DMS153 treated with DMSO at 0.1 percent for 48 hours (cell line): ENCODE results near the gene LPP.

Source experiments
- DNase-seq: peaks from one replicate; lab custom pipeline; 2025; ENCODE audit not compliant: unreplicated experiment; lab: John Stamatoyannopoulos, UW

Gene LPP

GRCh38 chr3:188135271-188135670 is 18.7 kb upstream of the LPP start:
- no peak for DNase-seq

DNA sequence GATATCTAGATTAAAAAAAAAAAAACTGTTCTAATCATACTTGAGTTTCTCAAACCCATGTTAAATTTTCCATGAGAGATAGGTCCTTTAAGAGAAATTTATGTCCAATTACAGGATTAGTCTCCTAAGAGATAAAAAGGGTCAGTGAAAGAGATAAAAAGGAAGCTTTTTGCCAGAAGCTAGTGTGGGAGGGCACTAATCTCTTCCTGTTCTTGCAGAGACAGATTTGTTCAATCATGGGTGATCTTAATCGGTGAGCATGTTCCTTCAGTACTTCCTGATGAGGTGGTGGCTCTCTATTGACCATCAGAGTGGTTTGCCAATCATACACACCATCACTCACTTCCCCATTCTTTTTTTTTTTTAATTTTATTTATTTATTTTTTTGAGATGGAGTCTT is 16.9 kb upstream of the LPP start:
- DNase-seq = no peak

- DNase-seq = no peak
Measured at GRCh38 chr3:188139466-188139865, 14.5 kb upstream of the LPP start.

- DNase-seq = no peak
Measured at GRCh38 chr3:188146219-188146618, 7.7 kb upstream of the LPP start.

DNA sequence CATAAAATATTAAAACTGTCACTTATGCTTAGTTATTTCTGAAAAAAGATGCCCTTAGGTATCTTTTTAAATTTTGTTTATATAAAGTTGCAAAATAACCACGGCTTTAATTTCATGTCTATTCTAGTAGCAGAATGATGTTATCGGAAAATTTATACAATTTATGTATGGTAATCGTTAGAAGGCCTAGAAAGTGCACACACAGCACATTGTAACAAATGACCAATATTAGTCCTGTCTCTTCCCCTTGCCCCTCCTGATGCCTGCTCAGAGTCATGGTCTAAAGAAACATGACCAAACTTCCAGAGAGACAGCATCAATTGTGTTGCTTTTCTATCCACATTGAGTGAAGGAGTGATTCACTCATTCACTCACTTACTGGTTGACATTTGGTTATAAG is 6.2 kb upstream of the LPP start:
- no peak for DNase-seq

- DNase-seq = no peak
Measured at GRCh38 chr3:188148318-188148717, 5.6 kb upstream of the LPP start.

GRCh38 chr3:188149587-188149986 is 4.4 kb upstream of the LPP start:
- no peak for DNase-seq

DNA sequence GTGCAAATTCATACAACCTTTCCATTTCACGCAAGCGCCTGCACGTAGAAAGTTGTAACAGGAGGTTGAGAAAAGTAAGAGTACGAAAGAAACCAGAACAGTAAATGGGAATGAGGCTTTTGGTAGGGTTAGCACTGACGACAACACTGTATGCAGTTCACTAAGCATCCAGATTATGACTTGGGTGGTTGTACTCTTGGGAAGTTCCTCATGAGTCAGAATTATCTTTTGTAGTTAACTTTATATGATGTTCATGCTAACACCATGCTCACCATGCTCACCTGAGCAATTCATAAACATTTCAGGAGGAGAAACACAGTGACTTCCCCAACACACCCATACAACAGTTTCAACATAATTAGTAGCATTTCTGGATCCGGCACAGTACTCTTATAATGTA is 3.0 kb upstream of the LPP start:
- no peak for DNase-seq

- DNase-seq = no peak
Measured at GRCh38 chr3:188151438-188151837, 2.5 kb upstream of the LPP start.

DNA sequence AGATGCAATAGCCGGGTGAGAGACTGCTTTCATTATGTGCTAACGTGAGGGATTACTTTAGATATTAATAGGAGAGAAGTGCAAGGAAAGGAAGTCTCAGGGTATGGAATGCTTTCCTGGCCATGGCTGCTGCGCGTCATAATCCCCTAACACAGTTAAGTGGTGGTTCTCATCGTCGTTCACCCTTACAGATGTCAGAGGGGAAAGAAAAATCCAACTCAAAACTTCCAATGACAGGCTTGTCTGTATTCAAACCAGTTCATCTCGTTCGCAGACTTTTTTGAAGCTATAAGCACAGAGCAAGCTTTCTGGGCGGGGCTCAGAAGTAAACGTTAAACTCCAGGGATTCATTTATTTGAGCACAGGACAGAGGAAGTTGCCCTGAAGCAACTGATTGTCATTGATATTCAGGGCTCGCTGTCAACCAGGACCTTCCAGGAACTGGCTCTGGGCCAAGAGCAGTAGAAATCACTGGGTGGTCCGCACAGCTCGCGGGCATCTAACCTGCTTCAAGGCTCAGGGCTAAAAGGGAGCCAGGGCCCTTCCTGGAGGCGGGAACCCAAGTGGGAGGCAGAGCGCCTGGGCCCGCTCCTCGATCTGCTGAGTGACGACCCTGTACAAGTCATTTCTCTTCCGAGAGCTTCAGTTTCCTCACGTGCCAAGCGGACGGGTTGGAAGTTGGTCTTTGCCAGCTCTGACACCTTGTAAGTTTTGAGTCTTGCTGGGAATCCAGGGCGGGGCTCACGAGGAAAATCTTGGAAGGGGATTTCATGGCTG is 1.1 kb upstream of the LPP start:
- DNase-seq = no peak

DNA sequence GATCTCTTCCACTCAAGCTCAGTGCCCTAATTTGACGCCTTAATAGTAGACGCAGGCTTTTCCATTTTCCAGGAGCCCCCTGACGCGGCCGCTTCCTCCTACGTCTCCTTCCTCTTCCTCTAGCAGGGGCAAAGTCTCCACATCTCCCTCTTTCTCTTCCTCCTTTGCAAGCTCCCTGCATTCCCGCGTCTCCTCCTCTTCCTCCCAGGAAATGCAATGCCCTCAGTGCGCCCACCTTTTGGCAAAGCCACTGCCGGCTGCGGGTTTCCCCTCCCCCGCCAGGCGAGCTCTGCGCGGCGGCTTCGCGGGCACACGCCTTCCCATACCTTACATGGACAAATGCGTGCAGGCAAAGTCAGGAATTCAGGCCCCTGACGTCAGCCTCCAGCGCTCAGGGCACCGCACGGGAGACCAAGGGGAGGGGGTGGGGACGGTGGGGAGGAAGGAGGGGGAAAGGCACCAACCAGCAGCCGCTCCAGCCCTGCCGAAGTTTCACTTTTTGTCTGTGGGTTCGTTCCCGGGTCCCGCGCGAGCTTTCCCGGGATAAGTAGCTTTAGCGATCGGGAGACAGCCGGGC is 432 bp upstream of the LPP start:
- DNase-seq = no peak

DNA sequence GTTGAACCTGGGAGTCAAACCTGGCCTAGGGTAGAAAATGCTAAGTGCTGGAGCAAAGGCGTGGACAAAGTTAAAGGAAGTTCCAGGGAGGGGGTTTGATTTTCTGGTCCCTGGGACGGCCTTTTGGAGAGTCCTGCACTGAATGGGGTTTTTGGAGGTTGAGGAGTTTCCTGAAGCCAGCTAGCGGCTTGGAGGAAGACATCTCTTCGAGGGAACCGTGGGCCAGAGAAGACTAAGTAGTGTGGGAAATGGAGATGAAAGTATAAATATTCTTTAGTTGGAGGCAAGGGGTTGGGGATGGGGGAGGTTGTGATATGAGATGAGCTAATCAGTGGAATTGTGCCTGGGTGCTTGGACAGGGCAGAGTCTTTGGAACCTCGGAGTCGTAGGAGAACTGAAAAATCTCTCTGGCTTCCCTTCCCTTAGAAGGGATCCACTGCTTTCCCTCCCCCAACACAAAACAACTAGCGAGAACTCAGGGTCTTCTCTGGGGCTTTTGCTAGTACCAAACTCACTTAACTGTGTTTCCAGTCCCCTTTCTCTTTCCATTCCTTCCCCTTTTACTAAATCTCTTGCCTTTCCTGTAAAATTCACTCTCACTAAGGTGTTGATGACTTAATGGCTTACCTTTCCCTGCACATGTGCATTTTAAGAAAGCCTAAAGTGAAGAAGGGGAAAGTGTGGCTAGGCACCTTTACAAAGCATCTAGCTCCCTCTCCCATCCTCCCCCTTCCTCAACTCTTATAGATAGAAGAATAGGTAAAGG is 1.0 kb downstream of the LPP start:
- DNase-seq = no peak

DNA sequence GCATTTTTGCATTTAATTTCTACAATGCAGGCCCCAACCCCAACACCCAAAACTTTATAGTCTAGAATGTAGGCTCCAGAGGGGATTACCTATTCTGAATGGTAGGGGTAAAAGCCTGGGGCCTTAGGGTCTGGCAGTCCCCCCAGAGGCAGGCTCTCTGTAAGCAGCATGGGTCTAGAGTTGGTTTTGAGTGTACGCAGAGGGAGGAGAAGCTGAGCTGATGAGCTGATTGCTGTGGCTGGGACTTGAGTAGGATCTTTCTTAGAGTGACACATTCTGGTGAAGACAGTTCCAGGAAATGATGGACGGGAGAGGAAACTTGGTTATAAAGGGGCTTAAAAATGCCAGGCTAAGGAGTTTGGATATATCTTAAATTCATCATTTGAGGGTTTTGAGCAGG is 2.1 kb downstream of the LPP start:
- no peak for DNase-seq

GRCh38 chr3:188157407-188157806 is 3.5 kb downstream of the LPP start:
- no peak for DNase-seq

- no peak for DNase-seq
Measured at GRCh38 chr3:188157971-188158370, 4.0 kb downstream of the LPP start.

- no peak for DNase-seq
Measured at GRCh38 chr3:188158731-188159310, 4.9 kb downstream of the LPP start.

DNA sequence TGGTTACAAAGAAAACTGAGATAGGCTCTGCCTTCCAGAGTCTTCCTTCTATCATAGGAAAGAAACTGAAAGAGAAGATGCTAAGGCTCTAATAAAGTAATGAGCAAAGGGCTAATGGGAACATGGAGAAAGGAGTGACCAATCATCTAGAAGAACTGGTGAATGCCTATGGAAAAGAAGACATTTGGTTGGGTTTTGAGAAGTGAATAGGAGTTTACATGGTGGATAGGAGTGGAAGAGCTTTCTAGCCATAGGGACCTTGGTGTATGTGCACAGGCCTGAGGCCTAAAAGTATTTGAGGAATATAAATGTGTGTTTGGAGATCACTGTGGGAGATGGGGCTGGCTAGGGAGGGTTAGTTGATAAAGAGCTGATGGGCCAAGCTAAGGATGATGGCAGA is 6.8 kb downstream of the LPP start:
- no peak for DNase-seq

GRCh38 chr3:188164248-188164687 is 10.3 kb downstream of the LPP start:
- no peak for DNase-seq

DNA sequence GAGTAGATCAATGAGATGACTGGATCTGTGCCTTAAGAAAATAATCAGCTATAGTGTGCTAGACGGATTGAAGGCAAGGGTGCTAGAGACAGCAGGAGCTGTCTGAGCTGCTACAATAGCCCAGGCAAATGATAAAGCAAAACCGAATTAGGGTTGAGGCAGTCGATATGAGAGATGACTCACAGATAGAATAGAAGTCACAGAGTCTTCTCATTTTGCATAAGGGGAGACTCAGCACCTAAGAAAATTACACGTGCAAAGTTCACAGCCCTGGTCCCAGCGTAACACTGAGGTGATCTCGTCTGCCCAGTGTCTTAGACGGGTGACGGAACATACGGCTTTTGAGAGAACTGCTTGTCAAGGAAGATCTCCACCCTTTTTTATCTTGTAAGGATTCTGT is 11.6 kb downstream of the LPP start:
- no peak for DNase-seq

DNA sequence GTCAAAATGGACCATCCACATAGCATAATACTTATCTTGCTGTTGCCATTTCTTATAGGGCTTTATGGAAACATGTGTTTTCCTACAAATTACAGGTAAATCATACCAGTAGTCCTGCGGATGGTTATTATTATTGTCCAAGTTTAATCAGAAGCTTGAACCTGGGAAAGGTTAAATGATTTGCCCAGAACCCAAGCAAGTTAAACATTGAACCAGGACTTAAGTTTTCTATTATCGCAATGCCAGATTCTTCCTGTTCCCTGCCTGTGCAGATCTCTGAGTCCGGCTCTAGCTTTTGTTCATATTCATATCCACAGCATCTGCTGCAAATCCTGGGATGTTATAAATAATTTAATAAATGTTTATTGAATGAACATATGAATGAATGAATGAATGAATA is 12.5 kb downstream of the LPP start:
- DNase-seq = no peak

DNA sequence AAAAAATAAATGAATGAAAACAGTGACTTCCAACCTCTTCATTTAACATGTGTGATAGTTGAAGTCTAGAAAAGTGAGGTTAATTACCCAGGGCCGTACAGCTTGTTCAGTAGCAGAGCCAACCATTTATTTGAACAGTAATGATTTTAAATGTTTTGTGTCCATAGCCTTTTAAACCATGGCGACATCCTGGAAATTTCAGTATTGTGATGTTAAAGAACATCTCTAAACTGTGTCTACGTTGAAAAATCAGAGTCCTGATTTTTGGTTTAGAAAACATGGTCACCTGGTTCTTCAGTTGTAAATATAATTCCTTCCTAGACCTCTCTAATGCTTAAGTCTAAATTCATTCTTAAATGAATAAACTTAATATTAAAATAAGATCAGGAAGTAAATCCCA is 14.2 kb downstream of the LPP start:
- DNase-seq = no peak

DNA sequence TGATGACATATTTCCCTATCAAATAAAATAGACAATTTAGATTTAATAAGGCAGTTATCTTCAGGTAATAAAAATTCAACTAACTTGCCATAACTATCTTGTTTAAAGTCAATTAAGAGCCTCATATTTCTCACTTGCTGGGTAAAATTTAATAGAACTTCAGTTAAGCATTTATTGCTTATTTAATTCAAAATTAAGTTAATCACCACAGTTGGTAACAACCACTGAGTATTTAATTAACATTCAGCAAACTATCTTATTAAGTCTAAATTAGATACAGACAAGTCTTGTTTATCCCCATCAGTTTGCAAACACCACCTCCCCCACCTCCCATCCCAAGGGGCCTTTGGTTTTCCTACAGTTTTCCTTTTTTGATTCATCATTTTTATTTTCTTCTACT is 14.7 kb downstream of the LPP start:
- no peak for DNase-seq
